ENCODE measurements around the gene ZFP36. TPM values are rescaled to one million over a fixed set of nuclear protein-coding genes. Genes with fewer than 3 reads are reported as not detected.
"Not testable (repeated sequence)": the region's sequence is repeated elsewhere in the genome, so short reads cannot be mapped to it uniquely, and the experiment has no call there.

Gene ZFP36
- total RNA-seq, 4 donors from 2014 or later: 32.4 to 109 (median 62.4) TPM

DNA sequence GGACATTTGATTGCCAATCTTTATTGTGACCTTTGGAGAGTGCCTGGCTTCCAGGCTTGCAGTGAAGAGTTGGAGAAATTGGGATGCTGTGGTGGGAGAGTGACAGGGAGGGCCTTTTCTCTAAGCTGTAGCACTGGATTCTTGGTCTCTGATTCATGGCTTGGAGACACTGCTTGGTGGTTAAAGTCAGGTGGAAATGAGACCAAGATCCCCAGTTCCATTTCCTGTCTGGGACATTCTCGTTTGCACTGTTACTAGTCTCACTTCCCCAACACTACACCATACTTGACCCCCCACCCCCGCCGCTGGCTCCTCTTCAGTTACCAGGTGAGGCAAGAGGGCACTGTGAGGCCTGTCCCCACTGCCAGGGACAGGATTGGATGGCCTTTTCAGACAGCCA is 41.6 kb downstream of the ZFP36 start:
- Histone ChIP-seq H3K4me1 (peaks cover 21 to 25% of the 10 kb centered on the region in 2 donors), H3K27ac (no peak overlapping the region), H3K36me3 (peaks cover under 1 to 3% of the 10 kb centered on the region in 2 donors), H3K9me3 (no peaks in the 10 kb centered on the region), H3K4me3 (replicated peaks in 1 of 3) (no peak overlapping the region), H3K27me3 (no peaks in the 10 kb centered on the region)
- TF ChIP-seq CTCF (IDR thresholded peaks at IDR 0.05) (no peak), POLR2A (IDR thresholded peaks at IDR 0.05) (no peak)
- DNase-seq: no peak
- intact Hi-C loops (cut with DNase I): loop anchor here (10.0 kb wide), 1 partner anchor 87 kb away; the partner anchor contains the start of gene EID2B
- 67 to 77% methylated on average over 3 of the region's 3 CpGs for WGBS, 2 donors

GRCh38 chr19:39449116-39449797 is 42.6 kb downstream of the ZFP36 start:
- H3K4me3 ChIP-seq (replicated peaks in 1 of 3): no peak overlapping the region
- no peak for DNase-seq
- WGBS, 2 donors: 79 to 88% methylated on average over 8 of the region's 8 CpGs
- TF ChIP-seq CTCF (IDR thresholded peaks at IDR 0.05): no peak
- no peak for TF ChIP-seq POLR2A (IDR thresholded peaks at IDR 0.05)
- peaks cover 19 to 25% of the 10 kb centered on the region in 2 donors for H3K4me1 ChIP-seq
- no peak overlapping the region for H3K27ac ChIP-seq
- no peaks in the 10 kb centered on the region for H3K9me3 ChIP-seq
- intact Hi-C loops (cut with DNase I): loop anchor here (10.0 kb wide), 1 partner anchor 86 kb away; the partner anchor contains the start of gene EID2B
- H3K36me3 ChIP-seq: peaks cover 5 to 8% of the 10 kb centered on the region in 2 donors
- H3K27me3 ChIP-seq: no peaks in the 10 kb centered on the region

DNA sequence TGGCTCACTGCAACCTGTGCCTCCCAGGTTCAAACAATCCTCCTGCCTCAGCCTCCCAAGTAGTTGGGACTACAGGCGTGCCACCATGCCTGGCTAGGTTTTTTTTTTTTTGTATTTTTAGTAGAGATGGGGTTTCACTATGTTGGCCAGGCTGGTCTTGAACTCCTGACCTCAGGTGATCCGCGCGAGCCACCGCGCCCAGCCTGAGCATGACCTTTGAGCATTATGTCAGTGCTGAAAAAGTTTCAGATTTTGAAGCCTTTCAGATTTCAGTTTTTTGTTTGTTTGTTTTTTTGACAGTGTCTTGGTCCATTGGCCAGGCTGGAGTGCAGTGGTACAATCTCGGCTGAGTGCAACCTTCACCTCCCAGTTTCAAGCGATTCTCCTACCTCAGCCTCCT is 44.6 kb downstream of the ZFP36 start:
- intact Hi-C loops (cut with DNase I); H3K27ac ChIP-seq; H3K9me3 ChIP-seq; H3K4me3 ChIP-seq (replicated peaks in 1 of 3); H3K27me3 ChIP-seq; DNase-seq: not testable (repeated sequence)
- 96 to 97% methylated on average over 8 of the region's 8 CpGs for WGBS, 2 donors
- H3K4me1 ChIP-seq: peaks cover 9 to 24% of the 10 kb centered on the region in 2 donors
- peaks cover 5 to 14% of the 10 kb centered on the region in 2 donors for H3K36me3 ChIP-seq

Small RNA genes lying within 50 kb of the gene (microRNA-seq; reads per million reads assigned to microRNA genes)
- gene MIR4530: not detected

Small RNA genes lying within 50 kb of the gene (small RNA-seq; reads per million reads assigned to genes)
- gene MIR4530 (not detected), gene RN7SL566P (not detected)

Other genes starting within 250 kb of the ZFP36 start
- gene NCCRP1, start 209.9 kb upstream of the ZFP36 start, total RNA-seq: under 1 TPM in 3 of 4 donors, not detected in 1; 0.45 to 0.81 (median 0.78) TPM
- gene SYCN, start 202.6 kb upstream of the ZFP36 start, total RNA-seq: not detected
- not detected for gene IFNL3, start 161.8 kb upstream of the ZFP36 start, total RNA-seq
- gene IFNL4, start 158.0 kb upstream of the ZFP36 start, total RNA-seq: not detected
- gene IFNL2, start 138.5 kb upstream of the ZFP36 start, total RNA-seq: not detected
- not detected for gene IFNL1, start 110.4 kb upstream of the ZFP36 start, total RNA-seq
- gene LRFN1, start 86.0 kb upstream of the ZFP36 start, total RNA-seq: 1 to 10 TPM in 3 of 4 donors, under 1 TPM in 1; 0.78 to 2.2 (median 1.1) TPM
- gene GMFG, start 70.8 kb upstream of the ZFP36 start, total RNA-seq: 10 to 100 TPM in 3 of 4 donors, 1 to 10 TPM in 1; 6.3 to 54.7 (median 17.6) TPM
- 100 to 1,000 TPM in 3 of 4 donors, 10 to 100 TPM in 1; 79.5 to 212 (median 124) TPM for gene SAMD4B, start 64.4 kb upstream of the ZFP36 start, total RNA-seq
- 10 to 100 TPM; 38.8 to 60.3 (median 50.8) TPM for gene PAF1, start 15.7 kb upstream of the ZFP36 start, total RNA-seq
- 10 to 100 TPM; 44.3 to 77.5 (median 63.4) TPM for gene MED29, start 15.5 kb upstream of the ZFP36 start, total RNA-seq
- gene PLEKHG2, start 5.8 kb downstream of the ZFP36 start, total RNA-seq: 10 to 100 TPM in 2 of 4 donors, 1 to 10 TPM in 2; 8.2 to 29.1 (median 10.7) TPM
- 1,000 to 10,000 TPM in 2 of 4 donors, 100 to 1,000 TPM in 2; 919 to 2,686 (median 1,277) TPM for gene RPS16, start 29.1 kb downstream of the ZFP36 start, total RNA-seq
- gene SUPT5H, start 38.7 kb downstream of the ZFP36 start, total RNA-seq: 100 to 1,000 TPM in 2 of 4 donors, 10 to 100 TPM in 2; 93.6 to 203 (median 116) TPM
- 10 to 100 TPM; 74.4 to 86.5 (median 84.5) TPM for gene TIMM50, start 74.0 kb downstream of the ZFP36 start, total RNA-seq
- under 1 TPM in 1 of 4 donors, not detected in 3; 0.56 TPM for gene DLL3, start 92.1 kb downstream of the ZFP36 start, total RNA-seq
- 1 to 10 TPM; 2.5 to 4.4 (median 3.3) TPM for gene SELENOV, start 108.3 kb downstream of the ZFP36 start, total RNA-seq
- gene EID2B, start 126.0 kb downstream of the ZFP36 start, total RNA-seq: 1 to 10 TPM; 2.4 to 7.1 (median 4.4) TPM
- gene EID2, start 133.3 kb downstream of the ZFP36 start, total RNA-seq: 10 to 100 TPM; 15.3 to 24.4 (median 19.8) TPM
- gene LGALS13, start 195.7 kb downstream of the ZFP36 start, total RNA-seq: not detected
- not detected for gene LGALS16, start 249.1 kb downstream of the ZFP36 start, total RNA-seq